Colonic mucosa (tissue), 4 donors: ENCODE measurements around the gene KATNAL1. TPM values are rescaled to one million over a fixed set of nuclear protein-coding genes. Genes with fewer than 3 reads are reported as not detected.

Experiments
- DNase-seq: peaks from one replicate; pipeline ENCODE4 v3.0.0-alpha.2; 2020
- H3K27ac ChIP-seq: fragments of 200-600 bp; one replicate; pipeline ENCODE4 v1.8.0; 2021
- H3K27me3 ChIP-seq: fragments of 200-600 bp; one replicate; pipeline ENCODE4 v1.8.0; 2021
- H3K36me3 ChIP-seq: fragments of 200-600 bp; one replicate; pipeline ENCODE4 v1.8.0; 2021
- H3K4me1 ChIP-seq: fragments of 200-600 bp; one replicate; pipeline ENCODE4 v1.8.0; 2021; ENCODE audit warnings: mild to moderate bottlenecking
- H3K4me3 ChIP-seq: fragments of 200-600 bp; one replicate; pipeline ENCODE4 v1.8.0; 2021
- H3K9ac ChIP-seq, 2 donors: one replicate each; pipeline ENCODE4 v1.7.0; 2013; ENCODE audit warnings: control low read depth in 2 of 2, low read depth in 2 of 2, low read length in 2 of 2
- H3K9me3 ChIP-seq: fragments of 200-600 bp; one replicate; pipeline ENCODE4 v1.8.0; 2021
- intact Hi-C: fragments of 100-400 bp; cut with DNase I; formaldehyde crosslinking; loops from one replicate; pipeline ENCODE4 v1.14.1; 2022
- total RNA-seq, 2 donors: library from RNA; stranded (reverse); fragmentation: NEBNext Ultra II Directional in 1 of 2; extraction: Animal tissue kit (Norgen Biotek cat#: 25700) in 1 of 2; gene quantifications; one replicate each; pipeline ENCODE4 v1.2.1, GENCODE V29; 2021
- TF ChIP-seq, protein P1 (sequence below): fragments of 200-600 bp; IDR thresholded peaks from one replicate; pipeline ENCODE4 v1.8.0; 2022; ENCODE audit warnings: antibody characterized with exemption, mild to moderate bottlenecking
- donor health status: healthy.
- donor health status: DM: no; HTN: no; CAD: no.
- donor health status: DM: no; HTN: no; CAD: no.

The KATNAL1 gene
- total RNA-seq, 2 donors from 2014 or later, result 5.9 to 9.3 TPM

DNA sequence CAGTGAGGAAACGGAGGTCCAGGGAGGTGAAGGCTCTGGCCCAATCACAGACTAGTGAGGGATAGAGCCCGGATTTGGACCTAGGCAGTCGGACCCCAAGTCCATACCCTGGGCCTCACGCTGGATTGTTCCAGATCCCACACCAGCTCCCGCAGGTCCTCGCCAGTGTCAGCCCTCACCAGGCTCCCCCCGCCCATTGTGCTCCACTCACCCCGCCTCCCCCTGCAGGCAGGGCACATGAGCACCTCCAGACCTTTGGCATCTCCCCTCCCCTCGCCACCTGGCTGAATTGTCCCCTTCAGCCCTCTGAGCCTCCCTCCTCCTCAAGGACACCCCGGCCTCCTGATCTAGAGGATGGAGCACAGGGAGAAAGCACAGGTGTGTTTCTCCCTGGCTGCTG lies 152.4 kb downstream of the KATNAL1 start:
- TF ChIP-seq, protein P1, sequence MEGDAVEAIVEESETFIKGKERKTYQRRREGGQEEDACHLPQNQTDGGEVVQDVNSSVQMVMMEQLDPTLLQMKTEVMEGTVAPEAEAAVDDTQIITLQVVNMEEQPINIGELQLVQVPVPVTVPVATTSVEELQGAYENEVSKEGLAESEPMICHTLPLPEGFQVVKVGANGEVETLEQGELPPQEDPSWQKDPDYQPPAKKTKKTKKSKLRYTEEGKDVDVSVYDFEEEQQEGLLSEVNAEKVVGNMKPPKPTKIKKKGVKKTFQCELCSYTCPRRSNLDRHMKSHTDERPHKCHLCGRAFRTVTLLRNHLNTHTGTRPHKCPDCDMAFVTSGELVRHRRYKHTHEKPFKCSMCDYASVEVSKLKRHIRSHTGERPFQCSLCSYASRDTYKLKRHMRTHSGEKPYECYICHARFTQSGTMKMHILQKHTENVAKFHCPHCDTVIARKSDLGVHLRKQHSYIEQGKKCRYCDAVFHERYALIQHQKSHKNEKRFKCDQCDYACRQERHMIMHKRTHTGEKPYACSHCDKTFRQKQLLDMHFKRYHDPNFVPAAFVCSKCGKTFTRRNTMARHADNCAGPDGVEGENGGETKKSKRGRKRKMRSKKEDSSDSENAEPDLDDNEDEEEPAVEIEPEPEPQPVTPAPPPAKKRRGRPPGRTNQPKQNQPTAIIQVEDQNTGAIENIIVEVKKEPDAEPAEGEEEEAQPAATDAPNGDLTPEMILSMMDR, result no peak
- no peak overlapping the region for H3K9ac ChIP-seq
- H3K36me3 ChIP-seq, result no peaks in the 10 kb centered on the region
- H3K9me3 ChIP-seq, result no peaks in the 10 kb centered on the region
- DNase-seq, result no peak
- no peak overlapping the region for H3K4me3 ChIP-seq
- H3K4me1 ChIP-seq, result no peaks in the 10 kb centered on the region
- H3K27ac ChIP-seq, result no peak overlapping the region
- intact Hi-C loops, result no loop called here
- H3K27me3 ChIP-seq, result no peaks in the 10 kb centered on the region

GRCh38 chr13:30154531-30154930 lies 152.8 kb downstream of the KATNAL1 start:
- TF ChIP-seq, protein P1, result no peak
- Histone ChIP-seq H3K36me3 (no peaks in the 10 kb centered on the region), H3K4me3 (no peak overlapping the region), H3K27ac (no peak overlapping the region), H3K27me3 (no peaks in the 10 kb centered on the region), H3K9me3 (no peaks in the 10 kb centered on the region), H3K9ac (no peak overlapping the region), H3K4me1 (no peaks in the 10 kb centered on the region)
- DNase-seq, result no peak
- intact Hi-C loops, result no loop called here

GRCh38 chr13:30153545-30154426 lies 153.6 kb downstream of the KATNAL1 start:
- Histone ChIP-seq H3K4me1 (no peaks in the 10 kb centered on the region), H3K4me3 (no peak overlapping the region), H3K9me3 (no peaks in the 10 kb centered on the region), H3K9ac (no peak overlapping the region), H3K27ac (no peak overlapping the region), H3K27me3 (no peaks in the 10 kb centered on the region), H3K36me3 (no peaks in the 10 kb centered on the region)
- intact Hi-C loops, result no loop called here
- TF ChIP-seq, protein P1, result no peak
- DNase-seq, result no peak

Other genes starting within 250 kb of the KATNAL1 start
- gene UBE2L5, start 114.9 kb upstream of the KATNAL1 start, total RNA-seq, result not detected
- 100 to 1,000 TPM; 277 to 445 TPM for gene HMGB1, start 158.4 kb upstream of the KATNAL1 start, total RNA-seq